ENCODE measurements around the gene F8A1. TPM values are rescaled to one million over a fixed set of nuclear protein-coding genes. Genes with fewer than 3 reads are reported as not detected.
"Not testable (repeated sequence)": the region's sequence is repeated elsewhere in the genome, so short reads cannot be mapped to it uniquely, and the experiment has no call there.

F8A1 gene
- polyA plus RNA-seq, 1 of the 3 experiments (the other 2 are of a cell fraction) = 4.5 TPM

DNA sequence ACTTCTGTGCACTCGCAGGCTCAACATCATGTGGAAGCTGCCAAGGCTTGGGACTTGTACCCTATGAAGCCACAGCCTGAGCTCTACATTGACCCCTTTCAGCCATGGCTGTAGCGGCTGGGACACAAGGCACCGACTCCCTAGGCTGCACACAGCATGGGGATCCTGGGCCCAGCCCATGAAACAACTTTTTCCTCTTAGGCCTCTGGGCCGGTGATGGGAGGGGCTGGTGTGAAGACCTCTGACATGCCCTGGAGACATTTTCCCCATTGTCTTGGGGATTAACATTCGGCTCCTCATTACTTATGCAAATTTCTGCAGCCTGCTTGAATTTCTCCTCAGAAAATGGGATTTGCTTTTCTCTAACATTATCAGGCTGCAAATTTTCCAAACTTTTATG, 38.6 kb downstream of the F8A1 start:
- H4K20me1 ChIP-seq (ENCODE audit: insufficient read depth); H3K27ac ChIP-seq (ENCODE audit: low read depth in 2 of 2, low read length in 1 of 2); H3K27me3 ChIP-seq (ENCODE audit: insufficient read depth); CTCF ChIA-PET; H3K79me2 ChIP-seq (ENCODE audit: insufficient read depth); H3K4me3 ChIP-seq (ENCODE audit: low read depth in 2 of 2, low read length in 1 of 2); H3K9ac ChIP-seq; H3K9me2 ChIP-seq; H3K4me1 ChIP-seq (ENCODE audit: control insufficient read depth in 1 of 2, insufficient read depth in 2 of 2, low read depth in 1 of 2, low read length in 1 of 2); DNase-seq; H3K4me2 ChIP-seq; H3K36me3 ChIP-seq (replicated peaks in 1 of 2; ENCODE audit: control insufficient read depth in 1 of 2, insufficient read depth in 2 of 2, low read length in 1 of 2); H2AFZ ChIP-seq (ENCODE audit: low read depth); H3K9me3 ChIP-seq; POLR2A ChIA-PET; H3F3A ChIP-seq (replicated peaks; ENCODE audit: insufficient read depth): not testable (repeated sequence)
- 17% methylated on average over 4 of the region's 5 CpGs for WGBS (ENCODE audit: low lambda C conversion rate)

Small RNA genes lying within 50 kb of the gene (small RNA-seq; reads per million reads assigned to genes)
- 0 reads per million in 7 experiments for gene MIR1184-1

Other genes starting within 250 kb of the F8A1 start
- 3.7 and 6.8 TPM in 2 replicates for gene CTAG2, start 232.8 kb upstream of the F8A1 start, polyA plus RNA-seq (2012; rRNA removed)
- 3.3 and 4.5 TPM in 2 replicates for gene GAB3, start 135.3 kb upstream of the F8A1 start, polyA plus RNA-seq (2012; rRNA removed)
- gene DKC1, start 123.5 kb upstream of the F8A1 start, polyA plus RNA-seq (2012; rRNA removed) = 53.0 and 73.6 TPM in 2 replicates
- 12.7 and 13.3 TPM in 2 replicates for gene MPP1, start 80.9 kb upstream of the F8A1 start, polyA plus RNA-seq (2012; rRNA removed)
- gene SMIM9, start 51.7 kb upstream of the F8A1 start, polyA plus RNA-seq (2012; rRNA removed) = not detected in 2 replicates
- gene F8, start 136.4 kb downstream of the F8A1 start, polyA plus RNA-seq (2012; rRNA removed) = 2.5 and 4.2 TPM in 2 replicates
- 55.9 and 73.1 TPM in 2 replicates for gene FUNDC2, start 140.5 kb downstream of the F8A1 start, polyA plus RNA-seq (2012; rRNA removed)
- 11.8 and 12.0 TPM in 2 replicates for gene CMC4, start 184.8 kb downstream of the F8A1 start, polyA plus RNA-seq (2012; rRNA removed)
- gene MTCP1, start 184.8 kb downstream of the F8A1 start, polyA plus RNA-seq (2012; rRNA removed) = 3.7 and 4.9 TPM in 2 replicates
- 11.2 and 16.6 TPM in 2 replicates for gene BRCC3, start 185.2 kb downstream of the F8A1 start, polyA plus RNA-seq (2012; rRNA removed)

Measured in SK-N-SH (cell line).